Lower lobe of right lung (tissue), 2 donors: ENCODE results near the gene CACNA1B. TPM values are rescaled to one million over a fixed set of nuclear protein-coding genes. Genes with fewer than 3 reads are reported as not detected.

Experiments
- ATAC-seq, 2 donors: fragments of 200-7000 bp; cut with Tn5 transposase; one replicate each; pipeline ENCODE4 v1.9.1; 2020 to 2022; ENCODE audit warnings: mild to moderate bottlenecking in 2 of 2, moderate library complexity in 2 of 2
- DNase-seq: peaks from one replicate; pipeline ENCODE4 v3.0.0-alpha.2; 2020
- H3K27ac ChIP-seq: fragments of 200-600 bp; one replicate; pipeline ENCODE4 v1.8.0; 2022
- H3K27me3 ChIP-seq: fragments of 200-600 bp; one replicate; pipeline ENCODE4 v1.8.0; 2022; ENCODE audit warnings: low read depth
- H3K36me3 ChIP-seq: fragments of 200-600 bp; one replicate; pipeline ENCODE4 v1.8.0; 2022; ENCODE audit warnings: mild to moderate bottlenecking
- H3K4me1 ChIP-seq: fragments of 200-600 bp; one replicate; pipeline ENCODE4 v1.8.0; 2022
- H3K4me3 ChIP-seq: fragments of 200-600 bp; one replicate; pipeline ENCODE4 v1.8.0; 2022; ENCODE audit warnings: mild to moderate bottlenecking
- H3K9me3 ChIP-seq: fragments of 200-600 bp; one replicate; pipeline ENCODE4 v1.8.0; 2022
- CTCF ChIP-seq: fragments of 200-600 bp; IDR thresholded peaks from one replicate; pipeline ENCODE4 v1.8.0; 2022; ENCODE audit warnings: antibody characterized with exemption, mild to moderate bottlenecking
- intact Hi-C: fragments of 100-400 bp; cut with DNase I; formaldehyde crosslinking; loops from one replicate; pipeline ENCODE4 v1.11.0; 2022
- total RNA-seq: library from RNA; stranded (reverse); fragmentation: NEBNext Ultra II Directional; extraction: Animal tissue kit (Norgen Biotek cat#: 25700); gene quantifications from one replicate; pipeline ENCODE4 v1.2.1, GENCODE V29; 2021
- donor health status: DM: no; HTN: yes; CAD: no; lungs with severe emphysema.

Gene CACNA1B
- total RNA-seq, 1 donor from 2014 or later, result 0.06 TPM

GRCh38 chr9:138094028-138094427 is 216.4 kb downstream of the CACNA1B start:
- H3K27ac ChIP-seq, result no peak overlapping the region
- no peak for TF ChIP-seq CTCF
- no peak overlapping the region for H3K4me3 ChIP-seq
- H3K4me1 ChIP-seq, result no peaks in the 10 kb centered on the region
- H3K36me3 ChIP-seq, result no peaks in the 10 kb centered on the region
- ATAC-seq (no peak), DNase-seq (no peak)
- no peaks in the 10 kb centered on the region for H3K27me3 ChIP-seq
- H3K9me3 ChIP-seq, result no peaks in the 10 kb centered on the region
- intact Hi-C loops, result no loop called here

- H3K36me3 ChIP-seq, result no peaks in the 10 kb centered on the region
- DNase-seq (peak; percentile 18), ATAC-seq (no peak)
- H3K4me3 ChIP-seq, result no peak overlapping the region
- H3K9me3 ChIP-seq, result no peaks in the 10 kb centered on the region
- intact Hi-C loops, result no loop called here
- H3K27me3 ChIP-seq, result no peaks in the 10 kb centered on the region
- H3K4me1 ChIP-seq, result no peaks in the 10 kb centered on the region
- no peak overlapping the region for H3K27ac ChIP-seq
- no peak for TF ChIP-seq CTCF
Measured at GRCh38 chr9:138095813-138096518, 218.4 kb downstream of the CACNA1B start.

- H3K4me3 ChIP-seq, result no peak overlapping the region
- no peaks in the 10 kb centered on the region for H3K27me3 ChIP-seq
- TF ChIP-seq CTCF, result no peak
- H3K27ac ChIP-seq, result no peak overlapping the region
- no peaks in the 10 kb centered on the region for H3K4me1 ChIP-seq
- ATAC-seq (no peak), DNase-seq (no peak)
- H3K36me3 ChIP-seq, result no peaks in the 10 kb centered on the region
- no peaks in the 10 kb centered on the region for H3K9me3 ChIP-seq
- intact Hi-C loops, result no loop called here
Measured at GRCh38 chr9:138096519-138096845, 218.9 kb downstream of the CACNA1B start.

GRCh38 chr9:138097501-138097991 is 220.0 kb downstream of the CACNA1B start:
- DNase-seq (peak; percentile 32), ATAC-seq (no peak)
- no peak overlapping the region for H3K4me3 ChIP-seq
- no peaks in the 10 kb centered on the region for H3K4me1 ChIP-seq
- no peaks in the 10 kb centered on the region for H3K9me3 ChIP-seq
- H3K27ac ChIP-seq, result no peak overlapping the region
- no peaks in the 10 kb centered on the region for H3K27me3 ChIP-seq
- no peak for TF ChIP-seq CTCF
- intact Hi-C loops, result no loop called here
- no peaks in the 10 kb centered on the region for H3K36me3 ChIP-seq

GRCh38 chr9:138098116-138098907 is 220.7 kb downstream of the CACNA1B start:
- intact Hi-C loops, result no loop called here
- Histone ChIP-seq H3K27me3 (no peaks in the 10 kb centered on the region), H3K27ac (no peak overlapping the region), H3K4me1 (no peaks in the 10 kb centered on the region), H3K36me3 (no peaks in the 10 kb centered on the region), H3K4me3 (no peak overlapping the region), H3K9me3 (no peaks in the 10 kb centered on the region)
- DNase-seq (peak; percentile 17), ATAC-seq (no peak)
- no peak for TF ChIP-seq CTCF
